Hepatocyte (in vitro differentiated cells): ENCODE data around the gene ADGRG4. TPM values are rescaled to one million over a fixed set of nuclear protein-coding genes. Genes with fewer than 3 reads are reported as not detected.

ENCODE experiments used
- DNase-seq: peaks from one replicate; pipeline ENCODE4 v3.0.0-alpha.2; 2016; ENCODE audit warnings: low spot score
- H2AFZ ChIP-seq: fragments of 200-600 bp; sonication (generic); 2 replicates; pipeline ENCODE4 v1.6.0; 2016; ENCODE audit warnings: antibody characterized with exemption, mild to moderate bottlenecking
- H3K27ac ChIP-seq: fragments of 200-600 bp; sonication (generic); 2 replicates; pipeline ENCODE4 v1.5.1; 2016; ENCODE audit warnings: mild to moderate bottlenecking
- H3K27me3 ChIP-seq: fragments of 200-600 bp; sonication (generic); 2 replicates; pipeline ENCODE4 v1.6.1; 2016
- H3K36me3 ChIP-seq: fragments of 200-600 bp; sonication (generic); replicated peaks from 2 replicates; pipeline ENCODE4 v1.5.1; 2016; ENCODE audit warnings: low read depth; ENCODE audit not compliant: insufficient read depth
- H3K4me1 ChIP-seq: fragments of 200-600 bp; sonication (generic); 2 replicates; pipeline ENCODE4 v1.5.1; 2016; ENCODE audit warnings: mild to moderate bottlenecking, moderate library complexity; ENCODE audit not compliant: insufficient read depth
- H3K4me2 ChIP-seq: fragments of 200-600 bp; sonication (generic); 2 replicates; pipeline ENCODE4 v1.6.0; 2016
- H3K4me3 ChIP-seq: fragments of 200-600 bp; sonication (generic); 2 replicates; pipeline ENCODE4 v1.5.1; 2016; ENCODE audit warnings: mild to moderate bottlenecking
- H3K79me2 ChIP-seq: fragments of 200-600 bp; sonication (generic); 2 replicates; pipeline ENCODE4 v1.6.0; 2017; ENCODE audit warnings: mild to moderate bottlenecking
- H3K9me2 ChIP-seq: fragments of 200-600 bp; sonication (generic); replicated peaks from 2 replicates; pipeline ENCODE4 v1.6.0; 2017; ENCODE audit warnings: mild to moderate bottlenecking; ENCODE audit not compliant: insufficient read depth
- H3K9me3 ChIP-seq: fragments of 200-600 bp; sonication (generic); 2 replicates; pipeline ENCODE4 v1.5.1; 2016; ENCODE audit warnings: low read depth, mild to moderate bottlenecking
- H4K20me1 ChIP-seq: fragments of 200-600 bp; sonication (generic); 2 replicates; pipeline ENCODE4 v1.6.0; 2016; ENCODE audit warnings: mild to moderate bottlenecking; ENCODE audit not compliant: insufficient read depth, poor library complexity, severe bottlenecking
- EZH2 ChIP-seq: fragments of 200-600 bp; sonication (generic); IDR thresholded peaks from 2 replicates; pipeline ENCODE4 v1.6.1; 2016; ENCODE audit warnings: antibody characterized with exemption, mild to moderate bottlenecking, borderline replicate concordance
- EZH2phosphoT487 ChIP-seq: fragments of 200-600 bp; sonication (generic); IDR thresholded peaks from one replicate; pipeline ENCODE4 v1.6.1; 2018; ENCODE audit warnings: antibody characterized with exemption, mild to moderate bottlenecking, low read depth, moderate library complexity; ENCODE audit not compliant: unreplicated experiment, severe bottlenecking
- WGBS: methylation state at CpG from one replicate; pipeline ENCODE4 v1.1.6; 2016; ENCODE audit warnings: low lambda C conversion rate; ENCODE audit errors: missing lambda C conversion rate; 5-methylcytosine and 5-hydroxymethylcytosine counted together
- polyA plus RNA-seq: library from polyadenylated mRNA; unstranded; fragments of >200 nt; fragmentation: Nextera tagmentation; extraction: Ambion mirVana; gene quantifications from 2 replicates; pipeline ENCODE4 v1.2.1, GENCODE V29; 2016
- total RNA-seq: library from RNA; depleted of rRNA; stranded (reverse); fragments of >200 nt; gene quantifications from 2 replicates; pipeline ENCODE4 v1.2.3, GENCODE V29; 2014
- TF ChIP-seq, protein P1 (sequence below): fragments of 200-600 bp; sonication (generic); IDR thresholded peaks from 2 replicates; pipeline ENCODE4 v1.5.1; 2016; ENCODE audit warnings: antibody characterized with exemption, mild to moderate bottlenecking; ENCODE audit not compliant: poor library complexity

ADGRG4 gene
- total and polyA plus RNA-seq, 2 experiments from 2014 or later, result 0.27 TPM; not detected in 1

DNA sequence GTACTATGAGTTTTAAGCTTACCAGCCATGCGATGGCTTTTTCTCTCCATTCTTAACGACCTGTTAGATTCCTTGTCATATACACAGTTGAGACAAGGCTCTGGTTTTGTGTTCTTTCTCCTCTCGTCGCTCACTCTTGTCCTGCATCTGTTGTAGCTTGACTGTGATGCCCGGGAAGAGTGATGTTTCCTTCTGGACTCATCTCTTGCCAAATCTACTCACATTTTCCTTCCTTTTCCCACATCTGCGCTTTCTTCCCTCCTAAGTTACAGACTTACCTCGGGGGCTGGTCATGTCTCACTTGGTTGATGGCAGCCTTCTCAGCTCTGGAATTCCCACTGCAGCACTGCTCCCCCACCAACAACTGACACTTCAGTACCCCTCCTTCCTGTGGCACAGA lies 44.7 kb upstream of the ADGRG4 start:
- no peak overlapping the region for H3K4me2 ChIP-seq
- no peak overlapping the region for H2AFZ ChIP-seq
- no peaks in the 10 kb centered on the region for H3K9me2 ChIP-seq

DNA sequence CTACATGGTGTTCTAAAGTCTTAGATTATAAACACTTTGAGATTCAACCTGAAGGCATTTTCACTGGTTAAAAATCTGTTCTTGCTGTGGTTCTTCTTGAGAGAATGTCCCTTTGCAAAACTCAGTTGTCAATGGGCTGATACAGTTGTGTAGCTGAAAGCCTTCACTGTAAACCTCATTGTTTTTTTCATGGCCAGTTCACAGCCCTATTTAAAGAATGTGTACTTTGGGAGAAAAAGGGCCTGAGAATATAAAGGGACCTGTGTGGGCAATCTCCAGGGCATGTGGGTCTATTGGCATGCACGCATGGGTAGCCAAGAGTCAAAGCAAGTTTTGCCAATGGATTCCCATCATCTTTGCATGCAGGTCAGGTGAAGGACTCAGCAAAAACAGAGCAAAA lies 41.8 kb upstream of the ADGRG4 start:
- 76% methylated on average over 1 of the region's 1 CpG for WGBS
- Histone ChIP-seq H3K79me2 (no peaks in the 10 kb centered on the region), H3K27me3 (no peaks in the 10 kb centered on the region), H3K9me3 (no peaks in the 10 kb centered on the region), H3K27ac (no peak overlapping the region), H3K36me3 (no peaks in the 10 kb centered on the region), H3K4me1 (no peaks in the 10 kb centered on the region), H3K4me3 (no peak overlapping the region), H3K4me2 (no peak overlapping the region), H3K9me2 (no peaks in the 10 kb centered on the region), H4K20me1 (no peaks in the 10 kb centered on the region), H2AFZ (no peak overlapping the region)
- DNase-seq, result no peak
- TF ChIP-seq, protein P1, sequence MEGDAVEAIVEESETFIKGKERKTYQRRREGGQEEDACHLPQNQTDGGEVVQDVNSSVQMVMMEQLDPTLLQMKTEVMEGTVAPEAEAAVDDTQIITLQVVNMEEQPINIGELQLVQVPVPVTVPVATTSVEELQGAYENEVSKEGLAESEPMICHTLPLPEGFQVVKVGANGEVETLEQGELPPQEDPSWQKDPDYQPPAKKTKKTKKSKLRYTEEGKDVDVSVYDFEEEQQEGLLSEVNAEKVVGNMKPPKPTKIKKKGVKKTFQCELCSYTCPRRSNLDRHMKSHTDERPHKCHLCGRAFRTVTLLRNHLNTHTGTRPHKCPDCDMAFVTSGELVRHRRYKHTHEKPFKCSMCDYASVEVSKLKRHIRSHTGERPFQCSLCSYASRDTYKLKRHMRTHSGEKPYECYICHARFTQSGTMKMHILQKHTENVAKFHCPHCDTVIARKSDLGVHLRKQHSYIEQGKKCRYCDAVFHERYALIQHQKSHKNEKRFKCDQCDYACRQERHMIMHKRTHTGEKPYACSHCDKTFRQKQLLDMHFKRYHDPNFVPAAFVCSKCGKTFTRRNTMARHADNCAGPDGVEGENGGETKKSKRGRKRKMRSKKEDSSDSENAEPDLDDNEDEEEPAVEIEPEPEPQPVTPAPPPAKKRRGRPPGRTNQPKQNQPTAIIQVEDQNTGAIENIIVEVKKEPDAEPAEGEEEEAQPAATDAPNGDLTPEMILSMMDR, result no peak
- TF ChIP-seq EZH2phosphoT487, result no peak
- no peak for TF ChIP-seq EZH2

More for the DNA sequence above, 44.7 kb upstream of the ADGRG4 start:
- Histone ChIP-seq H3K79me2 (no peaks in the 10 kb centered on the region), H3K9me3 (no peaks in the 10 kb centered on the region), H4K20me1 (no peaks in the 10 kb centered on the region), H3K4me3 (no peak overlapping the region), H3K36me3 (no peaks in the 10 kb centered on the region), H3K27ac (no peak overlapping the region), H3K4me1 (no peaks in the 10 kb centered on the region), H3K27me3 (no peaks in the 10 kb centered on the region)
- no peak for DNase-seq
- WGBS, result 58% methylated on average over 7 of the region's 7 CpGs
- TF ChIP-seq, protein P1, result no peak
- TF ChIP-seq EZH2 (no peak), EZH2phosphoT487 (no peak)

DNA sequence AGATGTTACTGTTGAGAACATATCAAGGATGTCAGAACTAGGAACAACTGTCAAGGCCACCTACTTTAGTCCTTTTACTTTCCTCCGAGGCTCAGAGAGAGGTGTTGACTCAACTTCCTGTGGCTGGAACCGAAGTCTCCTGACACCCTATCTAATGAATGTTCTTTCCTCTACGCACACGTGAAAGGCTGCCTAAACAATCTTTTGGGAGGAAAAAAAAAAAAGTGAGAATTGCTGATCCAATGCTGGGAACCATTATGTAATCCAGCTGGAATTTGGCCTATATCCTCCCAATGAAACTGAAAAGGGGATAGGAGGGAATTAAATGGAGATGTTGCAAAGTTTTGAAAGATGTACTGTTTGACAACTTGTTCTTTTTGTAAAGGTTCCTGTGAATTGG lies 41.2 kb upstream of the ADGRG4 start:
- DNase-seq, result no peak
- Histone ChIP-seq H4K20me1 (no peaks in the 10 kb centered on the region), H3K27me3 (no peaks in the 10 kb centered on the region), H3K27ac (no peak overlapping the region), H2AFZ (no peak overlapping the region), H3K36me3 (no peaks in the 10 kb centered on the region), H3K4me1 (no peaks in the 10 kb centered on the region), H3K9me2 (no peaks in the 10 kb centered on the region), H3K4me3 (no peak overlapping the region), H3K4me2 (no peak overlapping the region), H3K79me2 (no peaks in the 10 kb centered on the region), H3K9me3 (no peaks in the 10 kb centered on the region)
- TF ChIP-seq EZH2phosphoT487 (no peak), EZH2 (no peak)
- TF ChIP-seq, protein P1, result no peak
- WGBS, result 40% methylated on average over 4 of the region's 4 CpGs

DNA sequence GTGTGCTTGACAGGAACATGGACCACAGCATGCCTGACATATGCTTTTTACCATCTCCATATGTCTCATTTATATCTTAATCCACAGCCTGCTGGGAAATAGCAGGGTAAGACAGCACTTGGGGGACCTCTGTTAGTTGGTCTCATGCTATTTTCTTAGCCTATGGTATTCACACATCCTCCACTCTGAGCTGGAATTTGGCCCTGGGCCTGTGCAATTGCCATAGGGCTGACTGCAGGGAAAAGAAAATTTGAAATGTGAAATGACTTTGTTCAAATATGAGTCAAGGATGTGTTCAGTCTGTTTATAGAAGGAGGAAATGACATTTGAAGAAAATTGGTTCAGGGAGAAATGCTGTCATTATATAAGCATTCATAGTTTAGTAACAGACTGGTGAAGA lies 40.0 kb upstream of the ADGRG4 start:
- no peak for DNase-seq
- no peak overlapping the region for H3K27ac ChIP-seq
- H3K9me3 ChIP-seq, result no peaks in the 10 kb centered on the region
- no peak overlapping the region for H2AFZ ChIP-seq
- H3K4me1 ChIP-seq, result no peaks in the 10 kb centered on the region
- H3K9me2 ChIP-seq, result no peaks in the 10 kb centered on the region
- no peaks in the 10 kb centered on the region for H3K36me3 ChIP-seq
- TF ChIP-seq EZH2, result no peak
- no peaks in the 10 kb centered on the region for H3K27me3 ChIP-seq
- no peaks in the 10 kb centered on the region for H4K20me1 ChIP-seq
- H3K4me3 ChIP-seq, result no peak overlapping the region
- no peak overlapping the region for H3K4me2 ChIP-seq
- H3K79me2 ChIP-seq, result no peaks in the 10 kb centered on the region
